GM18507 (cell line): ENCODE results near the gene NUDT21.
"Not testable (repeated sequence)": the region's sequence is repeated elsewhere in the genome, so short reads cannot be mapped to it uniquely, and the experiment has no call there.

Source experiments
- DNase-seq: peaks from one replicate; pipeline ENCODE4 v3.0.0; 2011; ENCODE audit warnings: low read depth; ENCODE audit not compliant: insufficient read length; ENCODE audit errors: extremely low spot score
- FAIRE-seq: peaks from 2 replicates; lab custom pipeline; 2011; peaks lifted over from hg19 to GRCh38; lab: Jason Lieb, UNC

The NUDT21 gene

DNA sequence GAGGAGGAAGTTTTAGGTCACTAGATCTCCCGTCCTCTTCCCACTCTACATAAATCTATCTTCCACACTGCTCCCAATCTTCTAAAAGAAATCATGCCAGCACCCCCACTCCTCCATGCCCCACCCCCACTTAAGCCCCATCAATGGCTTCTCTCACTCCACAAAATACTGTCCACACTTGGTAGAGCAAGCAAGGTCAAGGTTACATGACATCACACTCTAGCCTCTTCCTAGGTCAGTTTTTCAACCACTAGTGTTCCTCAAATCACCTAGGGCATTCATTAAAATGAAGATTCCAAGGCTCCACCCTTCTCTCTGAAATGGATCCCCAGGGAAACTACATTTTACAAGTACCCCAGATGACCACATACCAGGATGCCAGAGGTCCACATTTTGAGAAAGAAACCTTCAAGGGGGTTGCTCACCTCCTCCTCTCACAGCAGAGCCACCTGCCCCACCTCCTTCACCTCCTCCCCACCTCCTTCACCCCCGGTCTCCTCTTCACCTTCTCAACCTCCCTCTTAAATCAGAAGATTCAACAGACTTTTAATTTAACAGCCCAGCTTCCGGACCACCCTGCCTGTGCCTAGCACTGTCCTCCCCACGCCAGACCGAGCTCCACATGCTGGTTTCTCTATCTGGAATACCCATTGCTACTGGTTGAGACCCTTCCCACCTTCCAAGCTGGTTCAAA, 29.0 kb downstream of the NUDT21 start:
- no peak for DNase-seq
- peak; percentile 58 for FAIRE-seq

DNA sequence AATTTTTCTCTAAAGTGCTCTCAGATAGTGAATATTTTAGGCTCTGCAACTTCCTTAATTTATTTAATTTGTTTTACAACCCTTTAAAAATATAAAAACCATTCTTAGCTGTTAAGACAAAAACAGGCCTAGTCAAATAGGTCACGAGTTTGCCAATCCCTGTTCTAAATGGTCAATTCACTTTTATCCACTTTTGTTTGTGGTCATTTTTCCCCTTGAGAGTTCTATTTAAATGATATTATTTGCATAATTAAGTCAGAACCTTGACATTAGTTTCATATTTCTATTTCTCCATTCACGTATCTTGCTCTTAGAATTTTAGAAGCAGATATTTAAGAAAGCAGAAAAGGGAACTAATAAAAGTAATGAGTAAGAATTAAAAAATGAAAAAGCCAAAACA, 29.8 kb downstream of the NUDT21 start:
- FAIRE-seq, result no peak
- no peak for DNase-seq

DNA sequence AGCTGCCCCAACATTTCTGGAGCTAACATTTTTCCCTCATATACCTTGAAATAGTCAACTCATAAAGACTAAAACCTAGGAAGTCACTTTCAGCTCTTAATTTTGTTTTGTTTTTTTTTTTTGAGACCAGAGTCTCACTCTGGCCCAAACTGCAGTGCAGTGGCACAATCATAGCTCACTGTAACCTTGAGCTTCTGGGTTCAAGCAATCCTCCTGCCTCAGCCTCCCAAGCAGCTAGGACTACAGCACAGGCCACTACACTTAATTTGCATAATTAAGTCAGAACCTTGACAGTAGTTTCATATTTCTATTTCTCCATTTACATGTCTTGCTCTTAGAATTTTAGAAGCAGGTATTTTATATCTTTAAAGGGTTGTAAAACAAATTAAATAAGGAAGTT, 30.5 kb downstream of the NUDT21 start:
- DNase-seq (no peak), FAIRE-seq (peak; percentile 38)

DNA sequence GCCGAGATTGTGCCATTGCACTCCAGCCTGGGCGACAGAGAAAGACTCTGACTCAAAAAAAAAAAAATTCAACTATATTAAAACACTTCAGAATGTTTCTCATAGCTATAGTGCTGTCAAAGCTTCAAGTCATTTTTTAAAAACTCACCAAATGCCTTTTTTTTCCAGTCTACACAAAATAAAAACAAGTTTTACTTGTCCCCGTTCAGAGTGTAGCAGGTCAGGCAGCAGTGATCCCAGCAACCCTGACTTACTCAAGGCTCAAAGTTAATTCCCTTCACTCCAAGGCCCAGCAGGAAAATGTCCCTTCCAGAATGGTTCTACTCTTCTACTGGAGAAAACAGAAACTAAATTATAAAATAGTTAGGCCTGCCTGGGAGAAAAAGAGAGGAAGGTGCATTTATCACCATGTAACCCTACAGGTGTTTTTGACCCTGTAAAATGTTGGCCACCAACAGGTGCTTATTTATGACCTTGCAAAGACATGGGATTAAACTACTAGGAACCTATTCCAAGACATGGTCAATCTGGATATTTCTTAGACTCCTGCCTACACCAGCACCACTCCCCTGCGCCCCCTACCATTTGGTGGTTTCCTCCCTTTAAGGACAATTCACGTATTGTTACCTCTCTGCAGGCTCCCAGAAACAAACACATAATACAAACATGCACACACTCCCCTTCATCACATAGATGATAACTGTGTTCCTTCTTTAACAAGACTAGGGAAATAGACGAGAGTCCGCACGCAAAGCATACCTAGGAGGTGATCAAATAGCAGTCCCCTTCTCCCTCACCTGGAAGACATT, 31.2 kb downstream of the NUDT21 start:
- no peak for FAIRE-seq
- DNase-seq, result no peak

DNA sequence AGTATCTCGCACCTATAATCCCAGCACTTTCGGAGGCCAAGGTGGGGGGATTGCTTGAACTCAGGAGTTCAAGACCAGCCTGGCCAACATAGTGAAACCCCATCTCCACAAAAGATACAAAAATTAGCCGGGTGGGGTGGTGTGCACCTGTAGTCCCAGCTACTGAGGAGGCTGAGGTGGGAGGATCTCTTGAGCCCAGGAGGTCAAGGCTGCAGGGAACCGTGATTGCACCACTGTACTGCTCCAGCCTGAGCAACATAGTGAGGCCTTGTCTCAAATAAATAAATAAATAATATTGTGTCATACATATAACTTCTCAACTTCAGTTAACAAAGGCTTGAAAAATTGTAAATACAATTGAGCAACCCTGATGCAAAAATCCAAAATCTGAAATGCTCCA, 34.0 kb downstream of the NUDT21 start:
- no peak for DNase-seq

DNA sequence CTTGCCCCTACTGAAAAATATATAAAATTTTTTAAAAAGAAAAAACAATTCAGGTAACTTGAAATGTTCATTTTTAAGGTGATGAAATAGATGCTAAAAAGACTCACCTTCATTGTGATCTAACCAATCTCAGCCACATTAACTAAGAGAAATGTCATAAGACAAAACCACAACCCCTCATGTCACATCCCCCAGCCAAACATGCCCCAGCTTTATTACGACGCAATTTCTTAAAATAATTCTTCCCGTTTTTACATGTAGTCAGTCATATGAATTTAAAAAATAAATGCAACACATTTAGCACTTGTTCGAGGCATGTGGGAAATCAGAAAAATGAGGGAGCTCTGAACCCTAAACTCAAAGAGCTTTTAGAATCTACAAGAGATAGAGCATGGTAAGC, 35.3 kb downstream of the NUDT21 start:
- no peak for FAIRE-seq

More for the DNA sequence above, 34.0 kb downstream of the NUDT21 start:
- no peak for FAIRE-seq

DNA sequence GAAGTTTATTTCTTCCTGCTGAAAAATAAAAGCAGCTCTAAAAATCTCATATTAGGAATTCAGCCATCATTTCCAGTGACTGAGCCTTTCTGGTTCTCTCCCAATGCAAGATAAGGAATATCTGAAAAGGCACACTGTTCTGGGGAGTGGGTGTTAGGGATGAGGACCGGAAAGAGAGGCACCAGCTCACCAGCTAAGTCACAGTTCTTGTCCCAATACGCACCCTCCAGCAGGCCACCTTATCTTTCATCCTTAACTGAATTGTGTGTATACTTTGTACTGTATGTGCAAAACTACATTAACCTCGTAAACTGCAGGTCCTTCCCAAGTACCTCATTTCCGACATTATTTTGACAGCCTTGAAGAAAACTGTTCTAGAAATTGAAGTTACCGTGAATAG, 36.8 kb downstream of the NUDT21 start:
- FAIRE-seq (no peak), DNase-seq (no peak)

More for the DNA sequence above, 35.3 kb downstream of the NUDT21 start:
- no peak for DNase-seq

DNA sequence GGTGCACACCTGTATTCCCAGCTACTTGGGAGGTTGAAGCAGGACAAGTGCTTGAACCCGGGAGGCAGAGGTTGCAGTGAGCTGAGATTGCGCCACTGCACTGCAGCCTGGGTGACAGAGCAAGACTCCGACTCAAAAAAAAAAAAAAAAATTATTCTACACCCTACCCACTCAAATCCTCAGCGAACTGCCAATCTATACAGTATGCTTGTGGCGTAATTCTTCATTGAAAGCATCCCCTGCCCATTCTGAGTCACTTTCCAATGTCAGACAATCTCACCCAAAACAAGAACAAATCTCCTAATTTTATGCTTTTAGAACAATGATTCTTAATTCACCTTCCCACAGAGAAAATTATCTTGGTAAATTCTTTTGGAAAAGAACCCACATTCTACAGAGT, 37.8 kb downstream of the NUDT21 start:
- DNase-seq (no peak), FAIRE-seq (no peak)

DNA sequence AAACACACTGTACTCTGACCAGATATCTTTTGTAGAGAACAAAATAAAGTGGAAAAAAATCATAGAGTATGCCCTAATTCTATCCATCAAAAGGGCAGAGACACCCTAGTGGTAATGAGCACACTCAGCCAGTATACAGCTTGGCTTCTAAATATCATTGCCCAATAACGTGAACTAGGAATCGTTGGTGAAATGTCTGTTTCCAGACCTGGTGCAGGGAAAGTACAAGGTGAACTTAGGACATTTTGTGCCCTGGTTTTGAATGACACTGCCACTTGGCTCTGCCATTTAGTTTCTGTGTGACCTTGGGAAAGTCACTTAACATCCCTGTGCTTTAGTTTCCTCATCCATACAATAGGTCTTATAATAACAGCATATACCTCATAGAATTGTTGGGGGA, 39.5 kb downstream of the NUDT21 start:
- DNase-seq (no peak), FAIRE-seq (no peak)

DNA sequence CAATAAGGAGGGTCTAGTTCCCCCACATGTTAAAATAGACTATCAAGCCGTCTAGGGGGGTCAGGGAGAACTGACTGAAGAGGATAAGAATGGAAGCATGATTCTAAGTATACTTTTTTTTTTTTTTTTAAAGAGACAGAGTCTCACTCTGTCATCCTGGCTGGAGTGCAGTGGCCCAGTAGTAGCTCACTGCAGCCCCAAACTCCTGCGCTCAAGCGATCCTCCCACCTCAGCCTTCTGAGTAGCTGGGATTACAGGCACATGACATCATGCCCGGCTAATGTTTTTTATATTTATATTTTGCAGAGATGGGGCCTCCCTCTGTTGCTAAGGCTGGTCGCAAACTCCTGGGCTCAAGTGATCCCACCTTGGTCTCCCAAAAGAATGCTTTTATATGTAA, 40.0 kb downstream of the NUDT21 start:
- FAIRE-seq, result no peak

DNA sequence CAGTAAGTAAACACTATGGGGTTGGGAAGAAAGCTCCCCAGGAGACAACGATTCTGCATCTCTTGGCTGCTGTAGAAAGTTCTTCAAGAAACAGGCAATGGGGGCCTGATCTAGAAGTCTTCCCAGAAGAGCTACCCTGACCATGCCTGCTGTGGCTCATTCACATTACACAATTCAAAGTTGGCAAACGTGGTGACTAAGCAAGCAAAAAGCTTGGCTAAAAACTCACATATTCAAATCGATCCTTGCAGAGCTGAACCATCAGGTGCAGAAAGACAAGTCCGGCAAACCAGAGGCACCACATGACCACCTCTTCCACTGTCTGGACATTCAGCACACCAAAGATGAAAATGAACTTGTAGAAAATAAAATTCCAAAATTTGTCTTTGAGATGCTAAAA, 41.9 kb downstream of the NUDT21 start:
- FAIRE-seq, result no peak
- DNase-seq, result no peak

More for the DNA sequence above, 40.0 kb downstream of the NUDT21 start:
- no peak for DNase-seq

DNA sequence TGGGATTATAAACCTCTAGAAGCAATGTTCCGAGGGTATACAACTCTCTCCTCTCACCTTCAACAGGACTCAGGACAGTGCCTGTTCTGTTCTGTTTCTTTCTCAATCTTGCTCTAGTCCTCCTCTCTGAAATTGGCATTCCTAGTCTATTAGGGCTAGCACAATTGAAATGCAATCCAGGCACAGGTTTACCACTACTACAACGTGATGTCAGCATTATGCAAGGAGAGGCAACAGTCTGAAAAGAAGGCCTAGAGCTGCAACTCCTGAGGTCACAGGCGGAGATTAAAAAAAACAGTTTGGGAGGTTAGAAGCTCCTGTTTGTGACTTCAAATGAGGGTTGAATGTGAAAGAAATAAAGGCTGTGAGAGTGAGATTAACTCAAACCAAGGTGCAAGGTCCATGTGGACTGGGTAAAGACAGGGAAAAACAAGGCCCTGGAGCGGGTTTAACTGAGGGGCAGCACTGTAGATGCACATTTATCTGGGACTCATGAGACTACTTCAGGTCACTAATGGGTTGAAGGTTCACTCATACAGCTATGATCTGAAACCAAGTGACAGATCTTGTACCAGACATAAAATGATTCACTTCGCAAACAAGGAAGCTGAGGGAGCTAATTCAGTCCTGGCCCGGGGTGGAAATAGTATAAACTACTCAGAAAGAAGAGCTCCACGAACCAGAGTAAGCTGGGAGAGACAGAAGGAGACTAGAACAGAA, 42.6 kb downstream of the NUDT21 start:
- FAIRE-seq (no peak), DNase-seq (no peak)

DNA sequence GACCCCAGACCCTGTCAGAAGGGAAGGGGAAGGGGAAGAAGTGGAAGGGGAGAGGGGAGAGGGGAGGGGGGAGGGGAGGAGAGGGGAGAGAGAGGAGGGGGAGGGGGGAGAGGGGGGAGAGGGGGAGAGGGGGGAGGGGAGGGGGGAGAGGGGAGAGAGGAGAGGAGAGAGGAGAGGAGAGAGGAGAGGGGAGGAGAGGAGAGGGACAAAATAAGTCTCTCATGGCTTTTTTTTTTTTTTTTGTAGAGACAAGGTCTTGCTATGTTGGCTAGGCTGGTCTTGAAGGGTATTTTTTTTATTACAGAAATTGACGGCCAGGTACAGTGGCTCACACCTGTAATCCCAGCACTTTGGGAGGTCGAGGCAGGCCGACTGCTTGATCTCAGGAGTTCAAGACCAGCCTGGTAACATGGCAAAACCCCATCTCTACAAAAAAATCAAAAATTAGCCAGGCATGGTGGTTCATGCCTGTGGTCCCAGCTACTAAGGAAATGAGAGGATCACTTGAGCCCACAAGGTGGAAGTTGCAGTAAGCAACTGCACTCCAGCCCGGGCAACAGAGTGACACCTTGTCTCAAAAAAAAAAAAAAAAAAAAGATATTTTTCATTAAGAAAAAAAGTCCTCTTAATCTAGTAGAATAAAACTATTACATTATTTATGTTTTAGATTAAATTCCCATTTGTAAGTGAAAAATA, 45.0 kb downstream of the NUDT21 start:
- FAIRE-seq (no peak), DNase-seq (no peak)

DNA sequence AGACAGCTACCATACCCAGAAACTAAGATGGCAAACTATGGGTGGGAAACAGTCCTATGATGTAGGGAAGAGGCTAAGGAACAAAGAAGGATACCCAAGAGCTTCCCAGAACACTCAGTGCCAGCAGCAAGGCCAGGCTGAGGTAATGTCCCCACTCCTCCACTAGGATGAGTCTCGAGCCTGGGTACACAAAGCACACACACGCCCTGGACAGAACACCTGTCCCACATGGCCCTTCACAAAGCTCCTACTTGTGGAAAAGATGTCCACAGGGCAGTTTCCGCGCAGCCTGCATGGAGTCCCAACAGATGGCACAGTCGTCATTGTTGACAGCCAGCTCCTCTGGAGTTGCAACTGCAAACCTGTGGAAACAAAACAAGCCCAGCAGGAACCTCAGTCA, 49.6 kb downstream of the NUDT21 start:
- FAIRE-seq, result peak; percentile 67
- no peak for DNase-seq

DNA sequence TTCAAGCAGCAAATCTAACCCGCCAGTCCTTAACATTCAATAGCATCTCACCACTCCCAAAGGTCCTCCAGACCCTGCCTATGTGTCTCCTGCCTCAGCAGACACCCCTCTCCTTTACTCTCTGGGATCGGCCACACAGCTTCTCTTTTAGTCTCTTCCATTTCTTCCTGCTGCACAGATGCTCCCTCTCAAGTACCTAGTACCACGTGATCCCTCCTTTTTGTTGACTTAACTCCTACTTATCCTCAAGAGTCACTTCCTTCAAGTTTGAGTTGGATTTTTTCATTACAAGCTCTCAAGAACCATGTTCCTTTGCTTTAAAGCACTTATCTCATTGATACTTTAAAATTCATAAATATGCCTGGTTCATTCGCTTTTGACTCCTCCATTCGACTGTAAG, 50.7 kb downstream of the NUDT21 start:
- no peak for FAIRE-seq

DNA sequence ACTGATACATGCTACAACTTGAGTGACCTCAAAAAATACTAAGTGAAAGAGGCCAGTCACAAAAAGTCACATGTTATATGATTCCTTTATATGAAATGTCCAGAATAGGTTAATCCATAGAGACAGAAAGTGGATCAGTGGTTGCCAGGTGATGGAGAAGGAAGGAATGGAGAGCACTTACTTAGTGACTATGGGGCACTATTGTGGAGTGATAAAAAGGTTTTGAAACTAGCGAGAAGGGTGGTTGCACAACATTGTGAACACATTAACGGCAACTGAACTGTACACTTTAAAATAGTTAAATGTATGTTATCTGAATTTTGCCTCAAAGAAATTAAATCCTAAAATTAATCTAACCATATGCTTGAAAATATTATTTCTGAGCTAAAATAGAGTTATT, 51.6 kb downstream of the NUDT21 start:
- DNase-seq, result no peak
- no peak for FAIRE-seq

More for the DNA sequence above, 50.7 kb downstream of the NUDT21 start:
- no peak for DNase-seq

DNA sequence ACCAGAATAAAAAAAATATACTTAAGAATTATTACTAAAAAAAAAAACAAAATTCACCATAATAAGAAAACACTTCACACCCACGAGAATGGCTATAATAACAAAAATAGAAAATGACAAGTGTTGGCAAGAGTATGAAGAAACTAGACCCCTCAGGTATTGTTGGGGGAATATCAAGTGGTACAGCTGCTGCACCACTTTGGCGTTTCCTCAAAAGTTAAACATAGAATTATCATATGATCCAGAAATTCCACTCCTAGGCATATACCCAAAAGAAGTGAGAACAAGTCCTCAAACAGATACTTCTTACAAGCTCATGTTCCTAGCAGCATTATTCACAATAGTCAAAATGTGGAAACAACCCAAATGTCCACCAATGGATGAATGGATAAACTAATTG, 52.1 kb downstream of the NUDT21 start:
- FAIRE-seq, result no peak

DNA sequence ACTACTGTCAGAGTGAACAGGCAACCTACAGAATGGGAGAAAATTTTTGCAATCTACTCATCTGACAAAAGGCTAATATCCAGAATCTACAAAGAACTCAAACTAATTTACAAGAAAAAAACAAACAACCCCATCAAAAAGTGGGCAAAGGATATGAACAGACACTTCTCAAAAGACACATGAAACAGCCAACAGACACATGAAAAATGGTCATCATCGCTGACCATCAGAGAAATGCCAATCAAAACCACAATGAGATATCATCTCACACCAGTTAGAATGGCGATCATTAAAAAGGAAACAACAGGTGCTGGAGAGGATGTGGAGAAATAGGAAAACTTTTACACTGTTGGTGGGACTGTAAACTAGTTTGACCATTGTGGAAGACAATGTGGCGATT, 54.4 kb downstream of the NUDT21 start:
- FAIRE-seq, DNase-seq: not testable (repeated sequence)

More for the DNA sequence above, 52.1 kb downstream of the NUDT21 start:
- DNase-seq, result no peak

DNA sequence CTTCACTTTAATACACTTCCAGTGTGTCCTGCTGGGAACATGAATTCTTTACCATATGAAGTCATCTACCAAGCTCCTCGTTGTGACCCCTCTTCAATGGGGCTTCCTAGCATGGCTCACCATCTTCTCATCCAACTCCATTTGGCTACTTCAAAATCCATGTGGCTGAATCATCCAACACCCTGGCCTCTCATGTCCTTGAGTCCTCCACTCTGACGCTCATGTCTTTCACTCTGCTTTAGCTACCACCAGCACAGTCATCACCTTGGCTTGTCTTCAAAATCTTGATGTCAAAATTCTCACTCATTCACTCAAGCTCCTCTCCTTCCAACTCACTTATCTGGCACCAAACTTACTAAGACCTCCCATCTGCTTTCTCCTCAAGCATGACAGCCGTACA, 61.6 kb downstream of the NUDT21 start:
- FAIRE-seq (no peak), DNase-seq (no peak)

DNA sequence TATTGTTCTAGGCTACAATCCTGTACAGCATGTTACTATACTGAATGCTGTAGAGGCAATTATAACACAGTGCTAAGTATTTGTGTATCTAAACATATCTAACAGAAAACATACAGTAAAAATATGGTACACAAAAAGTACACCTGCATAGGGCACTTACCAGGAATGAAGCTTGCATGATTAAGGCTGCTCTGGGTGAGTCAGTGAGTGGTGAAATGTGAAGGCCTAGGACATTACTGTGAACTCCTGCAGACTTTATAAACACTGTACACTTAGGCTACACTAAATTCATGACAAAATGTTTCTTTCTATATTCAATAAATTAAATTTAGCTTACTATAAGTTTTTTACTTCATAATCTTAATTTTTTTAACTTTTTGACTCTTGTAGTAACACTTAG, 62.9 kb downstream of the NUDT21 start:
- DNase-seq, result no peak
- no peak for FAIRE-seq
